A549 (cell line): Measurements from ENCODE around the gene SCRT2. TPM values are rescaled to one million over a fixed set of nuclear protein-coding genes. Genes with fewer than 3 reads are reported as not detected.

Experiments
- ATAC-seq, 2 experiments: fragments of 200-7000 bp in 1 of 2; fragments of >200 bp in 1 of 2; cut with Nextera tagmentation in 1 of 2; cut with Tn5 transposase in 1 of 2; 3 replicates each; pipeline versions ENCODE4 v1.8.0 to v1.9.1; 2018 to 2020; ENCODE audit warnings: mild to moderate bottlenecking in 1 of 2, moderate library complexity in 1 of 2
- CTCF ChIA-PET: fragments of 300-600 bp; sonication (Branson Sonifier 250); formaldehyde crosslinking; extraction: SDS; loops from one replicate; lab custom pipeline; 2021; ENCODE audit warnings: antibody characterized with exemption, inconsistent platforms; lab: Yijun Ruan, JAX
- POLR2A ChIA-PET: fragments of 350-600 bp; formaldehyde crosslinking; extraction: SDS; loops from one replicate; lab custom pipeline; 2021; ENCODE audit warnings: antibody characterized with exemption, inconsistent platforms; lab: Yijun Ruan, JAX
- DNase-seq, 2 experiments: peaks; one replicate each; pipeline versions ENCODE4 v3.0.0 to v3.0.0-alpha.2; 2011 to 2016; ENCODE audit warnings: low read depth in 1 of 2, low spot score in 1 of 2
- FAIRE-seq: peaks from 2 replicates; lab custom pipeline; 2011; peaks lifted over from hg19 to GRCh38; lab: Jason Lieb, UNC
- H3K27ac ChIP-seq, 2 experiments: fragments of >200 bp; sonication (Bioruptor Twin); formaldehyde crosslinking; 3 replicates each; pipeline ENCODE4 v1.5.1; 2016 to 2017
- H3K4me1 ChIP-seq: fragments of >200 bp; sonication (Bioruptor Twin); formaldehyde crosslinking; 3 replicates; pipeline ENCODE4 v1.6.1; 2016
- H3K4me2 ChIP-seq: fragments of >200 bp; sonication (Bioruptor Twin); formaldehyde crosslinking; 3 replicates; pipeline ENCODE4 v1.6.1; 2016
- H3K4me3 ChIP-seq: fragments of >200 bp; sonication (Bioruptor Twin); formaldehyde crosslinking; 3 replicates; pipeline ENCODE4 v1.5.1; 2016
- H3K9me3 ChIP-seq: fragments of >200 bp; sonication (Bioruptor Twin); formaldehyde crosslinking; 3 replicates; pipeline ENCODE4 v1.6.1; 2016
- ATOH8 ChIP-seq: fragments of 250-450 bp; sonication (Bioruptor Pico); IDR thresholded peaks from 2 replicates; pipeline ENCODE4 v1.5.0; 2020; ENCODE audit warnings: low read depth, mild to moderate bottlenecking, moderate library complexity
- BHLHE40 ChIP-seq: IDR thresholded peaks from 2 replicates; pipeline ENCODE4 v1.6.1; 2012; ENCODE audit warnings: low read depth, low read length, inconsistent platforms
- CHD2 ChIP-seq: fragments of 150-350 bp; IDR thresholded peaks from 2 replicates; pipeline ENCODE4 v1.6.1; 2014; ENCODE audit warnings: low read length; ENCODE audit not compliant: partially characterized antibody
- CTCF ChIP-seq: fragments of >200 bp; sonication (Bioruptor Twin); formaldehyde crosslinking; IDR thresholded peaks from 3 replicates; pipeline ENCODE4 v1.5.1; 2016
- EHMT2 ChIP-seq: fragments of 200-600 bp; sonication (generic); IDR thresholded peaks from 2 replicates; pipeline ENCODE4 v1.6.1; 2016; ENCODE audit warnings: antibody characterized with exemption, low read depth, mild to moderate bottlenecking, moderate library complexity
- EP300 ChIP-seq, 2 experiments: fragments of >200 bp; sonication (Bioruptor Twin); formaldehyde crosslinking; IDR thresholded peaks; 2 replicates in 1 of 2; 3 replicates in 1 of 2; pipeline ENCODE4 v1.6.1; 2016 to 2017
- HES2 ChIP-seq: fragments of >200 bp; sonication (Bioruptor Twin); formaldehyde crosslinking; IDR thresholded peaks from 2 replicates; pipeline ENCODE4 v1.6.1; 2016
- HOXB13 ChIP-seq: fragments of 250-450 bp; sonication (Bioruptor Pico); IDR thresholded peaks from 2 replicates; pipeline ENCODE4 v1.5.0; 2020; ENCODE audit warnings: low read depth, mild to moderate bottlenecking, moderate library complexity
- HOXB5 ChIP-seq: fragments of 250-450 bp; sonication (Bioruptor Pico); IDR thresholded peaks from 2 replicates; pipeline ENCODE4 v1.5.0; 2020; ENCODE audit warnings: mild to moderate bottlenecking, moderate library complexity
- MYC ChIP-seq: IDR thresholded peaks from 2 replicates; pipeline ENCODE4 v1.6.1; 2012; ENCODE audit warnings: mild to moderate bottlenecking, inconsistent platforms, low read length, improper control_type of control experiment, borderline replicate concordance
- NFE2L2 ChIP-seq: fragments of 150-350 bp; conservative IDR thresholded peaks from 2 replicates; pipeline ENCODE4 v1.6.1; 2014; ENCODE audit warnings: low read length
- NPAS2 ChIP-seq: fragments of 250-450 bp; sonication (Bioruptor Pico); IDR thresholded peaks from 2 replicates; pipeline ENCODE4 v1.8.0; 2022; ENCODE audit warnings: mild to moderate bottlenecking, moderate library complexity, borderline replicate concordance
- RAD21 ChIP-seq, 2 experiments: fragments of >200 bp in 1 of 2; sonication (Bioruptor Twin) in 1 of 2; formaldehyde crosslinking in 1 of 2; IDR thresholded peaks in 1 of 2; conservative IDR thresholded peaks in 1 of 2; 2 replicates in 1 of 2; 3 replicates in 1 of 2; pipeline ENCODE4 v1.6.1; 2012 to 2018; ENCODE audit warnings: inconsistent platforms in 1 of 2
- REST ChIP-seq: fragments of 200-600 bp; sonication (generic); IDR thresholded peaks from 2 replicates; pipeline ENCODE4 v1.6.1; 2016; ENCODE audit warnings: antibody characterized with exemption, mild to moderate bottlenecking, moderate library complexity
- RNF2 ChIP-seq: fragments of 200-600 bp; sonication (generic); IDR thresholded peaks from 2 replicates; pipeline ENCODE4 v1.6.1; 2016; ENCODE audit warnings: low read depth, mild to moderate bottlenecking, antibody characterized with exemption, moderate library complexity, borderline replicate concordance
- TFCP2L1 ChIP-seq: fragments of 250-450 bp; sonication (Bioruptor Pico); IDR thresholded peaks from 2 replicates; pipeline ENCODE4 v1.5.0; 2021; ENCODE audit warnings: mild to moderate bottlenecking
- USF2 ChIP-seq: fragments of 450-650 bp; IDR thresholded peaks from 2 replicates; pipeline ENCODE4 v1.6.1; 2014; ENCODE audit warnings: antibody characterized with exemption
- ZNF302 ChIP-seq: fragments of 250-450 bp; sonication (Bioruptor Pico); IDR thresholded peaks from 2 replicates; pipeline ENCODE4 v1.9.0; 2021; ENCODE audit warnings: inconsistent platforms, mild to moderate bottlenecking, moderate library complexity
- WGBS: methylation state at CpG from one replicate; pipeline ENCODE4 v1.1.6; 2017; ENCODE audit errors: missing lambda C conversion rate; 5-methylcytosine and 5-hydroxymethylcytosine counted together
- polyA plus RNA-seq, 4 experiments: library from polyadenylated mRNA; depleted of rRNA in 3 of 4; stranded (reverse); fragments of >200 nt; fragmentation: RNase III in 1 of 4; extraction: RNeasy Plus Mini Kit Qiagen cat#74134 plus additional on column Dnase treatment in 1 of 4; gene quantifications; 2 replicates in 3 of 4; 3 replicates in 1 of 4; pipeline ENCODE4 v1.2.3, GENCODE V29; 2011 to 2017

SCRT2 gene
- polyA plus RNA-seq, 2 of the 4 experiments (the other 2 are of a cell fraction) = not detected

DNA sequence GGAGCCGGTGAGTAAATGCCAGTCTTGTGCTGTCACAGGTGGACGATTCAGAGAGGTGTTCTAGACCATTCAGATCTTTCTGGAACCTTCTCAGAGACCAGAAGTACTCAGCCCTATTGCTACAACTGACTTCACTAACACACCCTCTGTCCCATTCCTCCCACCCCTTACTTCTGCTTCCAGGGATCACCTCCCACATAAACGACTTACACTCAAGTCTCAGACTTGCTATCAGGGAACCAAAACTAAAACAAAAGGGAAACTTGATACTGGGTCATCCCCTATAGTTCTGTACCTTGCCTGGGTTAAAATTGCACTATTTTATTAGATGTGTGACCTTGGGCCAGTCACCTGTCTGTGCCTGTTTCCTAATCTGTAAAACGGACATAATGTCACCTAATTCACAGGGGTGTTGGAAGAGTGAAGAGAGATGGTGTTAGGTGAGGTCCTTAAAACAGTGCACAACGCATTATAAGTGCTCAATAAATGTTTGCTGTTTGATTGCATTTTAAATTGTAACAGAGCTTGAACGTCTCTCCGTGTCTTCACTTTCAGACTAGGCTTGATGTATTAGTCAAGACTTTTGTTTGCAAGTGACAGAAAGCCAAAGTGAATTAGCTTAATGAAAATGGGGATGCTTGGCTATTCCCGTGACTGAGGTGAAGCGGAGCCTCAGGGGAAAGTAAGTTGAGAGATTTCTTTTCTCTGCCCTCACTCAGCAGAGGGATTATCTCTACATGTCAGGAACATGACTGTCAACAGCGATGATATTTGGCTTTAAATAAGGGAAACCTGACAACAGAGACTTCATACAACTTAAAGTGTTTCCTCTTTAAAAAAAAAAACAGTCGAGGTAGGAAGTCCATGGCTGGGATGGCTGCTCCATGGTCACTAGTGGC lies 19.6 kb downstream of the SCRT2 start:
- no peak overlapping the region for H3K4me2 ChIP-seq
- DNase-seq (no peak), FAIRE-seq (no peak)
- CTCF ChIA-PET = interaction anchor here (1.1 to 5.2 kb wide), 4 partner anchors 10 to 83 kb away, joined by 3 to 60 read pairs (median 14); no protein-coding TSS in a partner anchor
- 80% methylated on average over 11 of the region's 11 CpGs for WGBS
- peaks cover 47% of the 10 kb centered on the region for H3K4me1 ChIP-seq
- TF ChIP-seq RNF2 (no peak), REST (peak; percentile 56), RAD21 (conservative IDR thresholded peaks at IDR 0.05 in 1 of 2, IDR thresholded peaks at IDR 0.05 in 1 of 2) (no peak)
- TF ChIP-seq, all 56 proteins: peak for 1
- POLR2A ChIA-PET = no interaction called here
- H3K4me3 ChIP-seq = no peak overlapping the region
- H3K9me3 ChIP-seq = no peaks in the 10 kb centered on the region
- H3K27ac ChIP-seq = peak overlapping the region; percentile 98; a peak in 4 of 6 replicates
- ATAC-seq = no peak

GRCh38 chr20:654417-654750 lies 21.2 kb downstream of the SCRT2 start:
- TF ChIP-seq TFCP2L1 (CRISPR knock-in tag) (no peak), ATOH8 (no peak), ZNF302 (CRISPR knock-in tag) (no peak), CTCF (no peak), MYC (no peak), EHMT2 (no peak), EP300 (IDR thresholded peaks at IDR 0.05) (no peak), BHLHE40 (no peak), HOXB13 (CRISPR knock-in tag) (no peak), USF2 (no peak), HOXB5 (CRISPR knock-in tag) (no peak), NPAS2 (CRISPR knock-in tag) (no peak), CHD2 (no peak), HES2 (no peak), NFE2L2 (no peak)
- Histone ChIP-seq H3K4me3 (no peak overlapping the region; the same call in 2 of the 3 replicates), H3K4me1 (peaks cover 39% of the 10 kb centered on the region), H3K27ac (peak overlapping the region; percentile 98), H3K4me2 (peak overlapping the region; percentile 81), H3K9me3 (no peaks in the 10 kb centered on the region)
- CTCF ChIA-PET = interaction anchor here (1.0 to 5.2 kb wide), 7 partner anchors 8 to 93 kb away, joined by 3 to 60 read pairs (median 4); no protein-coding TSS in a partner anchor
- no peak for FAIRE-seq
- DNase-seq = no peak
- 94% methylated on average over 3 of the region's 3 CpGs for WGBS
- no peak for ATAC-seq
- POLR2A ChIA-PET = no interaction called here
